Activated gamma-delta T cell treated with Interleukin-2 at 50 U/mL for 16 hours (primary cell): ENCODE results near the gene MMP8.

Source experiments
- DNase-seq: peaks from one replicate; pipeline ENCODE4 v3.0.0-alpha.2; 2020

Gene MMP8

DNA sequence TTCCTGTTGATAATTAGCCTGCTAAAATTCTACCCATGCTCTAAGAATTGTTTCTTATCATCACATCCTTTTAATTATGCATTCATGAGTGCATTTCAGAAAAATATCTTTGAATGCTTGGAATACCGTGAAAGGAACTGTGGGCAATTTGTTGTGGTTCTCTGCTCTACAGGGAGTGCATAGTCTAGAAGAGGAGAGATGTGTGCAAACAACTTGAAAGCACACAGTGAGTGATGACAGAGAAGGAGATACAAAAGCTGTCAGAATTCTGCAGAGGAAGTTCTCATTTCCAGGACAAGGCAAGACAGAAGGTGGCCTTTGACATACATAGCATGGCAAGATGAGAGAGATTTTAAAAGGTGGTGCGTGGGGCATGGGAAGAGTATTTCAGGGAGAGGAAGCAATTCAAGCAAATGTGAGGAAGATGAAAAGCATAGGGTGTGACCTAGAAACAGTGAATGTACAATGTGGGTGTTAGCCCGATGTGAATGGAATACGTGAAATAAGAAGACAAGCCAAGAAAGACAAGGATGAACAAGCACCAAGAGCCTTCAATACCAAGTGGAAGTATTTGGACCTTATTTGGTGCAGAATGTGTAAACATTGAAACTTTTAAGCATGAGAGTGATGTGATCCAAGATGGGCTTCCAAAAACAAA lies 5.0 kb downstream of the MMP8 start:
- no peak for DNase-seq

GRCh38 chr11:102717280-102717679 lies 7.5 kb downstream of the MMP8 start:
- DNase-seq = no peak

- no peak for DNase-seq
Measured at GRCh38 chr11:102716527-102716926, 8.2 kb downstream of the MMP8 start.

GRCh38 chr11:102712137-102712536 lies 12.6 kb downstream of the MMP8 start:
- DNase-seq = no peak

DNA sequence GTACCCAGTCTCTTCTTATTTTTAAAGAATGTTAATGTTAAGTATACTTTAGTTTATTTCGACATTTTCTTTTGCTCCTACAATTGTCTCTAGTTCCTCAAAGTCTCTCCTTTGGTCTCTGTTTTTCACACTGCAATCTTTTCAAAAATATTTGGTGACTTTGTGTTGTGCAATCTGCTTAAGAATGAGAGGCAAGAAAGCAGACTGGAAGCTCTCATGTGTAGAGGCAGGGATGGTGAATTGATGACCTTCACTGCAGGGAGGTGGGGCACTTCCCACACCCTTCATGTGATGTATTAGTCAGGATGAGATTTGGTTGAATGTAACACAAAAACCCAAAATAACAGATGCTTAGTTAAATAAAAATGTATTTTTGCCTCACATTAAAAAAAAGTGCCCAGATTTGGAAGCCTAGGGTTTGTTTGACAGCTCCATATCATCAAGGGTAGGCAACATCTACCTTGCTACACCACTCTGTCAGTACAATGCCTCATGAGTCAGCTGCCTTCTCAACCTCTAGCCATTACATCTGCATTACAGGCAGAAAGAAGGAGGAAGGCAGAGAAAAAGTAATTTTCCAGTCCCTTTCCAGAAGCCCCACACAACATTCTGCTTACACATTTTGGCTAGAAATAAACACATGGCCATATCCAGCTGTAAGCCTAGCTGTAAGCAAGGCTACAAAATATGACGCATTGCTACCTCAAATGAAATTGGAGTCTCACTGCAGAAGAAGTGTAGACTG lies 15.4 kb downstream of the MMP8 start:
- DNase-seq = no peak

DNA sequence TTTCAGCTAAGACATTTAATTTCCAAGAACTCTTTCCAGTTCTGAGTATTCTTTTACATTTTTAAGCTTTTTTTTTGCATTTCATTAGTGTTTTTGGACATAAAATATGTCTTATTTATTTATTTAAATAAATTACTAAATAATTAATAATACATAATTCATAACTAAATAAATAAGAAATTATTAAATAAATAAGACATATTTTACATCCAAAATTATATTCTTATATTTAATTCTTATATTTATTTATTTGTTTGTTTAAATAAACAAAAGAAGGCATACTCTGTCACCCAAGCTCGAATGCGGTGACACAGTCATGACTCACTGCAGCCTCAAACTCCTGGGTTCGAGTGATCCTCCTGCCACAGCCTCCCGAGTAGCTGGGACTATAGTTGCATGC lies 16.1 kb downstream of the MMP8 start:
- no peak for DNase-seq

DNA sequence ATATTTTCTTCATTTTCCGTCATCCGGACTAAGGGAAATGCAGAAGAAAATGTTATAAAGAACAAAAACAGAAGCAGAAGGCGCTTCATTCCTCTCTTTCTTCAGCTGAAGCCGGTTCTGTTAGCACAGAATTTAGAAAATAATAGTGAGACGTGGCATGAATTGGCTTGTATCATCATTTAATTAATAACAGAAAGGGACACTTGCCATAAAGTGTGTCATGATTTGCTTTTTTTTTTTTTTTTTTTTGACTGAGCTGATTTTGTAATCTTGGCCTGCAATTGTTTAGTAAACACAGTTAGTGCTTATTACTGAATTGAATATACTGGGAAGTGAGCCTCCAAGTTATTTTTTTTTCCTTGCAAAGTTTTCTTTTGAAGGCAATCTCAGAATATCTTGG lies 19.1 kb downstream of the MMP8 start, which contains the start of gene MMP27:
Gene MMP27, minus strand, starts transcription at position 144 of the 400 bp plus-strand sequence. Its CDS starts 55 bp downstream, at position 89.
- DNase-seq = no peak

DNA sequence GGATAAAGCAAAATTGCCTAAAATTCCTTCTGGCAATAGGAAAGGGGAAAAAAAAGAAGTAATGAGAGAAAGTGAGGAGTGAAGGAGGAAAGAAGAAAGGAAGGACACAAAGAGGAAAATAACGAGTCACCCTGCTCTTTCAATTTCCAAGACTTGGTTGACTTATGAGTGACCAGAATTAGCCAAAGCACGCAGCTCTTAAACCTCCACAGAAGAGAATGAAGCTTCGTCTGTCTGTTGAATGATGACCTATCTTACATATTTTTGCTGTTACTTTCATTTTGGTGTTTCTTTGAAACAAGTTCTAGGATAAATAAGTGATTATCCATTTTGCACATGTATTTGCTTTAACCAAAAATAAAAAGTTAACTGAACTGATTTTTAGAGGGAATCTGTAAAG lies 19.9 kb downstream of the MMP8 start:
- no peak for DNase-seq

GRCh38 chr11:102703826-102704493 lies 20.8 kb downstream of the MMP8 start:
- no peak for DNase-seq

- no peak for DNase-seq
Measured at GRCh38 chr11:102695201-102695600, 29.6 kb downstream of the MMP8 start.

DNA sequence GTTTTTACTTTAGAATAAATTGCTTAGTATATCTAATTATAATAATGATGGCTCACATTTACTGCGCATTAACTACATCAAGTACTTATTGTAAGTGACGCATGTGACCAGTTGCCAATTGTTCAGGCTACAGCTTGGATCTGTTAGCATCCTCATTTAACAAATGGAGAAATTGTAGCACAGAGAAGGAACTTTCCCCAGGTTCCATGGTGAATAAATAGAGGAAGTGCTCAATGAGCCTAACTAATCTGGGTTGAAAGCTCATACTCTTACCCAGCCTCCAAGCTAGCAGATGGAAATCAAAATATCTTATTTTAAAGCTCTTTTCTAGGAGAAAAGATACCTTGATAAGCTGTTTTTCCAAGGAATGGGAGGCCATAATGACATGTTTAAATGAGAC lies 39.0 kb downstream of the MMP8 start:
- no peak for DNase-seq

DNA sequence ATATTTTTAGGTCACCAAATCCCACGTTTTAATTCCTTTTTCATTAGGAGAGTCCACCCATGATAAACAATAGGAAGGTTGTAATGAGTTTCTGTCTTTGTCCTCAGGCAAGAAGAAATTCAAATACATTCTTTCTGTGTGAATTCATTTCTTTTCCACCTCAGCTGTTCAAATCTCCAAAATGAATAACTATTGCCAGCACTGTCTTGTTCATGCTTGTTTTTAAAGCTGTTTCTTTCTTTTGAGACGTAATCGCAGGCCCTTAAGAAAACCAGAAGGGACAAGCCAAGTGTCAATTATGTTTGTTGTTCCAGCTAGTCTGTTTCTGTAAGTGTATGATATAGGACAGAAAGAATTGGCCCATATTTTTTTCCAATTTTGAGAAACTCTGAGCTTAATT lies 39.4 kb downstream of the MMP8 start:
- no peak for DNase-seq

DNA sequence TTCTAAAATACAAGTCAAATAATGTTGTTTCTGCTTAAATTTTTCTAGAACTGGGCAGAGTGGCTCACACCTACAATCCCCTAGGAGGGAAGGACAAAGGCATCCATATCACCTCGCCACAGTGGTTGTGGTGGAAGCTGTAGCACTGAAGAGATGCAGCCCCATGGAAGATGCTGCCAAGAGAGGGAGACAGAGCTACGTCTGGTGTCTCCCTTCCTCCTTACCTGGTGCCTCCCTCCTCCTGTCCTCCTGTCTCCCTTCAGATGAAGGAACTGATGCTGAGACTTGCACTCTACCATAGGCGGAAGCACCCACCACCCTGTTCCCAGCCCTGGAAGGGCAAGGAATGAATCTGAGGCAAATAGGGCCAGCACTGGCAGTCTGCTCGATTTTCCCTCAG lies 41.5 kb downstream of the MMP8 start:
- DNase-seq = no peak

DNA sequence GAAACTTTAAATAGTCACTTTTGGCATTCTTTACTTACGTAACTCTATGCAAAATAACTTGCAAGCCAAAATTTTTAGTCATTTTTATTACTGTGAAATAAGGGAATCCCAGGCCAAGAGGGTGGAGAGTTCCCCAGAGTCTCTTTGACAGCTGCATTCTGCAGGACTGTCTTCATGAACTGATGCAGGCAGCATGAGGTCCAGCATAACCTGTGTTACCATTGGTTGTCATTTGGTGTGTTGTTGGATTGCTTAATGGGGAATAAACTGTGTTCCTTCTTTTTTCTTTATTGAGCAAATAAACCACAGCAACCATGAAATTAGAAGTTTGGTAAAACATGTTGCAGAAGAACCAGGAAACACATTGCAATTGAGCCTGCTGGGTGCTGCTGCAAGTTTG lies 43.8 kb downstream of the MMP8 start:
- DNase-seq = no peak

- DNase-seq = no peak
Measured at GRCh38 chr11:102678022-102678421, 46.7 kb downstream of the MMP8 start.

DNA sequence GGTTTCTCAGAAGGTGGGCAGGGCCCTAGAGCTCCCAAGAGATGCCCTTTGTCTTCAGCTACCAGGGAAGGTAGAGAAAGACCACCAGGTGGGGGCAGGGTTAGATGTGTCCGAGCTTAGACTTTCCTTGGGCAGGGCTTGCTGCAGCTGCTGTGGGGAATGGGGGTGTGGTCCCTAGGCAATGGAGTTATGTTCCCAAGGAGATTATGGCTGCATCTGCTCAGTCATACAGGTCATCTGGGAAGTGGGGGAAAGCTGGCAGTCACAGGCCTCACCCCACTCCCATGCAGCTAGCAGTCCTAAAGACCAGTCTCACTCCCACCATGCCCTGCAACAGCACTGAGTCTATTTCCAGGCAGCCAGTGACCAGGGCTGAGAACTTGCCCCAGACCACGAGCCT lies 48.7 kb downstream of the MMP8 start:
- DNase-seq = no peak

- no peak for DNase-seq
Measured at GRCh38 chr11:102669664-102670063, 55.1 kb downstream of the MMP8 start.

DNA sequence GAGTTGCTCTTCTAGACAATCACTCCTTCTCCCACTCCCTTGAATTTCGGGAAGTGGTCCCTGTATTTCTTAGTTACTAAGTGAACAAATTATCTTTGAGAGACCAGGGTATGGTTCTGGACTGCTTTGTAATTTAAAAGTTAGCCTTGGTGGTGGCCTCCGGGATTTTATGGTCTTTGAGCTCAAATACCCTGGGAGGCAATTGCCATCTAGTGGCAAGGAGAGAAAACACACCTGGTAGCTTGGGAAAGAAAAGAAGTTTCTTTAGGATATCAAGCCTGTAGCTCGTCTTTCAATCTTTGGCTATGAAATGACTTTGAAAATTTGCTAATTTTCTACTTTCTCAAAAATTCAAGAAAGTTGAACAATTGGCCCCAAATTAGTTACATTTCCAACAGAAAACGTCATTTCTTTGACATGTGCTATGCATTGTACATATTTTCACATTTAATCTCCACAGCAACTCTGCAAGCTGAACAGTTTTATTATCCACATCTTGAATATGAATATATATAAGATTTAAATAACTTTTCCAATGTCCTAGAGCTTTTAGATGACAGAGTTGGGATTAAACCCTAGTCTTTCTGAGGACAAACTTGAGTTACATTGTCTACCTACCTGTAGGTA lies 58.3 kb downstream of the MMP8 start:
- peak; percentile 5 for DNase-seq

- no peak for DNase-seq
Measured at GRCh38 chr11:102664001-102664752, 60.6 kb downstream of the MMP8 start.

DNA sequence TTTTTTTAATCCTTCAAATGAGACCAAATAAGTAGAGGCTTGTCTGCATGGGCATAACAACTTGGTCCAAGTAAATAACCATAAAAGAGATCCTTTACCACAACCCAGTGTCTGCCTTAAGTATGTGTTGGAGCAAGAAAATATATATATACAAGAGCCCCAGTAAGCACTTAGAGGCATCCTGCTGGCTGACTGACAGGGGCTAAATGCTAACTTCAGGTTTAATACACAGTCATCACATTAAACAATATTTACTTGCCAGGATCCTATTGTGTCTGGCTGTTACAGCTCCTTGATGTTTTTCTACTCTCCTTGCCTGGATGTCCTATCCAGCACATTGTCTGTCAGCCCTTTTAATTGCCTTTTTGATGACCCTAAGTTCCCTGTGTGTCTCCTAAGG lies 62.1 kb downstream of the MMP8 start:
- no peak for DNase-seq
